Tibial nerve (tissue), 4 donors: ENCODE measurements around the gene PHF21B. TPM values are rescaled to one million over a fixed set of nuclear protein-coding genes. Genes with fewer than 3 reads are reported as not detected.
"Not testable (repeated sequence)": the region's sequence is repeated elsewhere in the genome, so short reads cannot be mapped to it uniquely, and the experiment has no call there.

ENCODE experiments used
- DNase-seq, 2 donors: peaks; one replicate each; pipeline ENCODE4 v3.0.0-alpha.2; 2019; ENCODE audit warnings: low spot score in 2 of 2
- H3K27ac ChIP-seq, 4 donors: fragments of 200-600 bp; sonication (generic) in 3 of 4; one replicate each; pipeline ENCODE4 v1.5.1; 2017 to 2019; ENCODE audit warnings: mild to moderate bottlenecking in 1 of 4
- H3K27me3 ChIP-seq, 2 donors: fragments of 200-600 bp; sonication (generic) in 1 of 2; one replicate each; pipeline versions ENCODE4 v1.5.1 to v1.6.0; 2017 to 2019
- H3K36me3 ChIP-seq, 3 donors: fragments of 200-600 bp; sonication (generic); one replicate each; pipeline ENCODE4 v1.5.1; 2018 to 2019
- H3K4me1 ChIP-seq, 4 donors: fragments of 200-600 bp; sonication (generic) in 3 of 4; one replicate each; pipeline ENCODE4 v1.5.1; 2017 to 2019
- H3K4me3 ChIP-seq, 4 donors: fragments of 200-600 bp; sonication (generic) in 3 of 4; one replicate each; pipeline ENCODE4 v1.5.1; 2017 to 2019; ENCODE audit warnings: mild to moderate bottlenecking in 1 of 4, moderate library complexity in 1 of 4
- H3K9me3 ChIP-seq, 4 donors: fragments of 200-600 bp; sonication (generic) in 3 of 4; one replicate each; pipeline ENCODE4 v1.5.1; 2017 to 2019
- EP300 ChIP-seq, 2 donors: sonication (generic); formaldehyde crosslinking; IDR thresholded peaks; one replicate each; pipeline ENCODE4 v1.6.1; 2017; ENCODE audit warnings: antibody characterized with exemption in 2 of 2, mild to moderate bottlenecking in 1 of 2
- POLR2A ChIP-seq, 2 donors: fragments of 450-650 bp; IDR thresholded peaks; one replicate each; pipeline ENCODE4 v1.6.1; 2017; ENCODE audit warnings: antibody characterized with exemption in 2 of 2, mild to moderate bottlenecking in 2 of 2, moderate library complexity in 2 of 2
- WGBS, 2 donors: methylation state at CpG; one replicate each; pipeline ENCODE4 v1.1.5; 2018; 5-methylcytosine and 5-hydroxymethylcytosine counted together
- total RNA-seq, 4 donors: library from RNA; depleted of rRNA; stranded (reverse); fragments of >200 nt; gene quantifications; one replicate each; pipeline ENCODE4 v1.1.0, GENCODE V29; 2016
- TF ChIP-seq, protein P1 (sequence below), 5 experiments: fragments of 200-600 bp in 3 of 5; fragments of 450-650 bp in 2 of 5; sonication (generic) in 3 of 5; IDR thresholded peaks; one replicate each; pipeline ENCODE4 v1.5.1; 2016 to 2019; ENCODE audit warnings: antibody characterized with exemption in 5 of 5, mild to moderate bottlenecking in 3 of 5, moderate library complexity in 2 of 5

PHF21B gene
- total RNA-seq, 4 donors from 2014 or later, result 0.39 to 4.2 (median 0.90) TPM; not detected in 1

DNA sequence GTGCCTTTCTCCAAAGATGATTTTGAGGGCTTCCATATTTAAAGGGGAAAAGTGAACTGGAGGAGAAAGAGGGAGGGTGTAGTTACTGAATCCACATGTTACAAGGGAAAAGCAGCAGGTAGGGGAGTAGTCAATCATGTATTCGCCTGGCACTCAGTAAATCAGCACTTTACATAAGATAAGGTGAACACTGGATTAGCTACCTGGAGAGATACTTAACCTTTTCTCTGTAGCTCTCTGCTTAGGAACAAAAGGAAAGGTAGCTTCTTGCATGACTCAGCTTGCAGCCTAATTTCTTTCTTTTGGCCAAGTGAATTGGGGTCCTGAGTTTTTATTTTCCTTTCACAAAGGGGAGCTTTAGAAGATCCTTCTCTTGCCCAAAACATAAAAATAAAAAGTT is 43.3 kb upstream of the PHF21B start:
- TF ChIP-seq EP300 (IDR thresholded peaks at IDR 0.05) (no peak), POLR2A (IDR thresholded peaks at IDR 0.05) (no peak)
- TF ChIP-seq, protein P1, sequence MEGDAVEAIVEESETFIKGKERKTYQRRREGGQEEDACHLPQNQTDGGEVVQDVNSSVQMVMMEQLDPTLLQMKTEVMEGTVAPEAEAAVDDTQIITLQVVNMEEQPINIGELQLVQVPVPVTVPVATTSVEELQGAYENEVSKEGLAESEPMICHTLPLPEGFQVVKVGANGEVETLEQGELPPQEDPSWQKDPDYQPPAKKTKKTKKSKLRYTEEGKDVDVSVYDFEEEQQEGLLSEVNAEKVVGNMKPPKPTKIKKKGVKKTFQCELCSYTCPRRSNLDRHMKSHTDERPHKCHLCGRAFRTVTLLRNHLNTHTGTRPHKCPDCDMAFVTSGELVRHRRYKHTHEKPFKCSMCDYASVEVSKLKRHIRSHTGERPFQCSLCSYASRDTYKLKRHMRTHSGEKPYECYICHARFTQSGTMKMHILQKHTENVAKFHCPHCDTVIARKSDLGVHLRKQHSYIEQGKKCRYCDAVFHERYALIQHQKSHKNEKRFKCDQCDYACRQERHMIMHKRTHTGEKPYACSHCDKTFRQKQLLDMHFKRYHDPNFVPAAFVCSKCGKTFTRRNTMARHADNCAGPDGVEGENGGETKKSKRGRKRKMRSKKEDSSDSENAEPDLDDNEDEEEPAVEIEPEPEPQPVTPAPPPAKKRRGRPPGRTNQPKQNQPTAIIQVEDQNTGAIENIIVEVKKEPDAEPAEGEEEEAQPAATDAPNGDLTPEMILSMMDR (IDR thresholded peaks at IDR 0.05), result no peak
- no peaks in the 10 kb centered on the region for H3K36me3 ChIP-seq
- no peak overlapping the region for H3K27ac ChIP-seq
- peaks cover 0 to 6% of the 10 kb centered on the region in 2 donors for H3K27me3 ChIP-seq
- no peaks in the 10 kb centered on the region for H3K9me3 ChIP-seq
- H3K4me1 ChIP-seq, result no peaks in the 10 kb centered on the region
- 71 to 88% methylated on average over 1 of the region's 1 CpG for WGBS, 2 donors
- DNase-seq, result no peak
- H3K4me3 ChIP-seq, result no peak overlapping the region

DNA sequence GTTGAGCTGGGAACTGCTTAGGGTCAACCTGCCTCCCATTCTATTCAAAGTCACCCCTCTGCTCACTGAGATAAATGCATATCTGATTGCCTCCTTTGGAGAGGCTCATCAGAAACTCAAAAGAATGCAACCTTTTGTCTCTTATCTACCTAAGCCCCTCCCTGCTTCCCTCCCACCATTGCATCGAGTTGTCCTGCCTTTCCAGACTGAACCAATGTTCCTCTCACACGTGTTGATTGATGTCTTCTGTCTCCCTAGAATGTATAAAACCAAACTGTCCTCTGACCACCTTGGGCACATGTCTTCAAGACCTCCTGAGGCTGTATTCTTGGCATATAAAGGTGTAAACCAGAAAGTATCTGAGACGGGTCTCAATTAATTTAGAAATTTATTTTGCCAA is 42.9 kb upstream of the PHF21B start:
- DNase-seq, H3K4me3 ChIP-seq, H3K27ac ChIP-seq, H3K27me3 ChIP-seq, H3K4me1 ChIP-seq, H3K9me3 ChIP-seq, H3K36me3 ChIP-seq: not testable (repeated sequence)
- WGBS, 2 donors, result 36 to 41% methylated on average over 3 of the region's 3 CpGs

DNA sequence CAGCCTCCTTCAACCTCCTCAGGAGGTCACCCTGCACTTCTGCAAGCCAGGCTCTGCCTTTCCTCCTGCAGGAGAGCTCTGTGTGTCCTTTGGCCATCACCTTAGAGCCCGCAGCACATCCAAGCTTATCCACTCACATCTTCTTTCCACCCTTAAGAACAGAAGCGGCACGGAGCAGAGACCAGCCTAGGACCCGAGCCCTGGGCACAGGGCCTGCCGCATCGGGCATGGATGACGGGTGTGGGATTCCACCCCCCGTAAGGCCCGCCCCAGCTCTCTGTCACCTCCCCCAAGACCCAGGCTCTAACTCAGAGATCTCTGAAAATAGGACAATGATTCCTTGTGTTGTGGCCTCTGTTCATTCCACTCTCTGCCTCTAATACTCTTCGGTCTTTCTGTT is 42.1 kb upstream of the PHF21B start:
- peaks cover 0 to 6% of the 10 kb centered on the region in 2 donors for H3K27me3 ChIP-seq
- DNase-seq, result no peak

DNA sequence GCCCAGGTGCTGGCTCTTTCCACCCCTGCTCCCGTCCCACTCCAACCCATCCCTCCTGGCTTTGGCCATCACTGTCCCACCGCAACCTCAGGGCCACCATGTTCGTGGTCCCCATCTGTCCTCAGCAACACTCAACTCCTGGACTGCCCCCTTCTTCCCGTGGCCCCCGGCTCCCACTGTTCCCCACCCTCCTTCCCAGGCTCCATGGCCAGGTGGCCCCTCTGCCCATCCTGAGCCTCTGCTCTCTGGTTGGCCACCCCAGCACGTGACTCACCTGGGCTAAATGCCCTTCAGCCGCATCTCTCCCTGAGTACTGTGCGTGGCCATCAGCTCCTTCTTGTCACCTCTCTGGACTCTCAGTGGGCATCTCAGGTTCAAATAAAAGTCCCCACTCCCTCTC is 41.6 kb upstream of the PHF21B start:
- H3K36me3 ChIP-seq, result no peaks in the 10 kb centered on the region
- 93 to 94% methylated on average over 8 of the region's 8 CpGs for WGBS, 2 donors
- no peaks in the 10 kb centered on the region for H3K4me1 ChIP-seq

More for the DNA sequence above, 42.1 kb upstream of the PHF21B start:
- Histone ChIP-seq H3K4me1 (no peaks in the 10 kb centered on the region), H3K9me3 (no peaks in the 10 kb centered on the region), H3K4me3 (no peak overlapping the region), H3K36me3 (no peaks in the 10 kb centered on the region), H3K27ac (no peak overlapping the region)
- WGBS, 2 donors, result 69 to 81% methylated on average over 10 of the region's 10 CpGs
- TF ChIP-seq EP300 (IDR thresholded peaks at IDR 0.05) (no peak), POLR2A (IDR thresholded peaks at IDR 0.05) (no peak)
- TF ChIP-seq, protein P1 (IDR thresholded peaks at IDR 0.05), result no peak

DNA sequence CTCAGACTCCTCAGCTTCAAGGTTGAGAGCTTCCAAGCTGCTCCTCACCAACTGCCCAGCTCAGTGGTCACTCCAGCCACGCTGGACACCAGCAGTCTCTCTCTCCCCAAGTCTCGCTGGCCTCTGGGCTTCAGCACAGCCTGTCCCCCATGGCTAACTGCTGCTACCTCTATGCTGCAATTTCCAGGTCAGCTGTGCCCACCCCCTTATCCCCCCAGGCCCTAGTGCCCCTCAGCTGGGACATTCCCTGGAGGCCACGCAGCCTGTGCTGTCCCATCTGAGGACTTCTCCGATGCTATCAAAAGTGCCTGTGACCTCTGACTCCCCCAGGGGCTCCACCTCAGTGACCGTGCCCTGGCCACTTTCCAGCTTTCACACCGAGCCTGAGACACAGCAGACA is 37.5 kb upstream of the PHF21B start:
- peaks cover 0 to 7% of the 10 kb centered on the region in 2 donors for H3K27me3 ChIP-seq
- peaks cover 0 to 5% (median 0%) of the 10 kb centered on the region in 4 donors for H3K9me3 ChIP-seq
- TF ChIP-seq EP300 (IDR thresholded peaks at IDR 0.05) (no peak), POLR2A (IDR thresholded peaks at IDR 0.05) (no peak)
- TF ChIP-seq, protein P1 (IDR thresholded peaks at IDR 0.05), result no peak
- 16 to 25% methylated on average over 6 of the region's 6 CpGs for WGBS, 2 donors
- no peaks in the 10 kb centered on the region for H3K4me1 ChIP-seq
- DNase-seq, result no peak
- H3K36me3 ChIP-seq, result no peaks in the 10 kb centered on the region
- H3K27ac ChIP-seq, result no peak overlapping the region
- H3K4me3 ChIP-seq, result no peak overlapping the region

More for the DNA sequence above, 41.6 kb upstream of the PHF21B start:
- TF ChIP-seq, protein P1 (IDR thresholded peaks at IDR 0.05), result no peak
- TF ChIP-seq POLR2A (IDR thresholded peaks at IDR 0.05) (no peak), EP300 (IDR thresholded peaks at IDR 0.05) (no peak)
- H3K27me3 ChIP-seq, result peaks cover 0 to 9% of the 10 kb centered on the region in 2 donors
- no peak overlapping the region for H3K27ac ChIP-seq
- no peak overlapping the region for H3K4me3 ChIP-seq
- no peak for DNase-seq
- H3K9me3 ChIP-seq, result no peaks in the 10 kb centered on the region

DNA sequence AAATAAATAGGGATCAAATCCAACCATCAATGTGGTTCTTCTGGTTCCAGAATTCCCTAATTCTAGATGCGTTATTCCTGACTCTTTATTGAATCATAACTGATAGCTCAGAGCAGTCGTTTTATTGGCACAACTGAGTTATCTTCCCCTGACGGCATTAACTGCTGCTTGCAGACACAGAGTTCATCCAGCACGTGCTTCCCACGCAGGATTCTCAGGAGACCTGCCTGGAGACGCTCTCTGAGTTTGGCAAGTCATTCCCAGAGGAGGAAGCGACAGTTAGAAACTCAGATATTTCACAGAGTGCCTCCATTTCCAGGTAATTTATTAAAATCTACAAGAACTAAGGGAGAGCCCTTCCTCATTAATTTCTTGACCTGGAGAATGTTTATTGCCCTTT is 35.4 kb upstream of the PHF21B start:
- WGBS, 2 donors, result 52 to 57% methylated on average over 7 of the region's 7 CpGs

More for the DNA sequence above, 35.4 kb upstream of the PHF21B start:
- H3K27ac ChIP-seq, result no peak overlapping the region
- H3K4me1 ChIP-seq, result no peaks in the 10 kb centered on the region
- H3K4me3 ChIP-seq, result no peak overlapping the region
- TF ChIP-seq EP300 (IDR thresholded peaks at IDR 0.05) (no peak), POLR2A (IDR thresholded peaks at IDR 0.05) (no peak)
- TF ChIP-seq, protein P1 (IDR thresholded peaks at IDR 0.05), result no peak
- no peaks in the 10 kb centered on the region for H3K36me3 ChIP-seq
- DNase-seq, result no peak
- H3K27me3 ChIP-seq, result peaks cover 0 to 7% of the 10 kb centered on the region in 2 donors
- H3K9me3 ChIP-seq, result peaks cover 0 to 5% (median 0%) of the 10 kb centered on the region in 4 donors
